HepG2 (cell line): ENCODE data around the gene LASP1. TPM values are rescaled to one million over a fixed set of nuclear protein-coding genes. Genes with fewer than 3 reads are reported as not detected.
A peak's percentile ranks its signal among the peaks of the same experiment; 100 is the strongest.

Experiments
- BRD4 ChIP-seq: sonication (generic); formaldehyde crosslinking; IDR thresholded peaks from 2 replicates; pipeline ENCODE4 v1.4.0; 2020; ENCODE audit warnings: missing genetic modification reagents
- CHCHD3 ChIP-seq: sonication (generic); formaldehyde crosslinking; IDR thresholded peaks from 2 replicates; pipeline ENCODE4 v1.8.0; 2022; ENCODE audit warnings: mild to moderate bottlenecking, missing genetic modification reagents, moderate library complexity
- FOXO1 ChIP-seq: sonication (generic); formaldehyde crosslinking; IDR thresholded peaks from 2 replicates; pipeline ENCODE4 v1.4.0; 2020; ENCODE audit warnings: missing genetic modification reagents
- MEIS2 ChIP-seq: sonication (generic); formaldehyde crosslinking; IDR thresholded peaks from 2 replicates; pipeline ENCODE4 v1.9.0; 2021; ENCODE audit warnings: mild to moderate bottlenecking, missing genetic modification reagents
- PHF21A ChIP-seq: sonication (generic); formaldehyde crosslinking; IDR thresholded peaks from 2 replicates; pipeline ENCODE4 v1.5.0; 2020; ENCODE audit warnings: mild to moderate bottlenecking, missing genetic modification reagents
- POLR2AphosphoS2 ChIP-seq: IDR thresholded peaks from 2 replicates; pipeline ENCODE4 v1.6.1; 2011; ENCODE audit warnings: low read depth, low read length, improper control_type of control experiment
- PREB ChIP-seq: sonication (generic); formaldehyde crosslinking; IDR thresholded peaks from 2 replicates; pipeline ENCODE4 v1.4.0; 2020; ENCODE audit warnings: missing genetic modification reagents
- SMAD9 ChIP-seq: sonication (generic); formaldehyde crosslinking; IDR thresholded peaks from 2 replicates; pipeline ENCODE4 v1.5.1; 2020; ENCODE audit warnings: mild to moderate bottlenecking, missing genetic modification reagents
- SMARCE1 ChIP-seq: fragments of 450-650 bp; IDR thresholded peaks from 2 replicates; pipeline ENCODE4 v1.6.1; 2017; ENCODE audit warnings: borderline replicate concordance
- SOX5 ChIP-seq: IDR thresholded peaks from 2 replicates; pipeline ENCODE4 v1.6.1; 2016; ENCODE audit warnings: borderline replicate concordance
- SP4 ChIP-seq: sonication (generic); formaldehyde crosslinking; IDR thresholded peaks from 2 replicates; pipeline ENCODE4 v1.8.1; 2023; ENCODE audit warnings: mild to moderate bottlenecking, missing genetic modification reagents
- SUZ12 ChIP-seq: fragments of 150-350 bp; IDR thresholded peaks from 2 replicates; pipeline ENCODE4 v1.6.1; 2014; ENCODE audit warnings: low read depth, low read length
- TAF1 ChIP-seq: sonication (generic); formaldehyde crosslinking; IDR thresholded peaks from 2 replicates; pipeline ENCODE4 v1.4.0; 2020; ENCODE audit warnings: missing genetic modification reagents
- ZBTB10 ChIP-seq: sonication (generic); formaldehyde crosslinking; IDR thresholded peaks from 2 replicates; pipeline ENCODE4 v1.4.0; 2020; ENCODE audit warnings: missing genetic modification reagents, borderline replicate concordance
- ZBTB14 ChIP-seq: sonication (generic); formaldehyde crosslinking; IDR thresholded peaks from 2 replicates; pipeline ENCODE4 v1.4.0; 2020; ENCODE audit warnings: missing genetic modification reagents
- ZEB1 ChIP-seq: IDR thresholded peaks from 2 replicates; pipeline ENCODE4 v1.6.1; 2012; ENCODE audit warnings: mild to moderate bottlenecking, low read depth, inconsistent platforms; ENCODE audit not compliant: insufficient replicate concordance
- ZNF33A ChIP-seq: sonication (generic); formaldehyde crosslinking; IDR thresholded peaks from 2 replicates; pipeline ENCODE4 v1.5.1; 2020; ENCODE audit warnings: missing genetic modification reagents, mild to moderate bottlenecking, moderate library complexity, borderline replicate concordance
- ZNF33B ChIP-seq: sonication (generic); formaldehyde crosslinking; IDR thresholded peaks from 2 replicates; pipeline ENCODE4 v1.5.1; 2020; ENCODE audit warnings: mild to moderate bottlenecking, missing genetic modification reagents
- ZNF609 ChIP-seq: sonication (generic); formaldehyde crosslinking; IDR thresholded peaks from 2 replicates; pipeline ENCODE4 v1.4.0; 2020; ENCODE audit warnings: mild to moderate bottlenecking, missing genetic modification reagents, borderline replicate concordance
- ZNF790 ChIP-seq: sonication (generic); formaldehyde crosslinking; IDR thresholded peaks from 2 replicates; pipeline ENCODE4 v1.8.0; 2022; ENCODE audit warnings: missing genetic modification reagents, mild to moderate bottlenecking, borderline replicate concordance
- ZNF841 ChIP-seq: sonication (generic); formaldehyde crosslinking; IDR thresholded peaks from 2 replicates; pipeline ENCODE4 v1.8.1; 2023; ENCODE audit warnings: missing genetic modification reagents, borderline replicate concordance
- polyA plus RNA-seq, 8 experiments: library from polyadenylated mRNA; depleted of rRNA in 3 of 8; stranded (reverse) in 7 of 8; unstranded in 1 of 8; fragments of >200 nt; fragmentation: Illumina TruSeq in 4 of 8; extraction: Trizol in 4 of 8; gene quantifications; 2 replicates each; pipeline versions ENCODE4 v1.2.1 to v1.2.3, GENCODE V29; 2011 to 2016; ENCODE audit warnings: low read depth in 4 of 8, missing spikeins in 1 of 8, mixed read lengths in 1 of 8; ENCODE audit not compliant: insufficient read depth in 1 of 8
- total RNA-seq, 5 experiments: library from RNA; depleted of rRNA; stranded (reverse); fragments of >200 nt; fragmentation: Illumina TruSeq; extraction: Trizol; gene quantifications; 2 replicates each; pipeline ENCODE4 v1.2.3, GENCODE V29; 2016; ENCODE audit warnings: low read depth in 1 of 5

The LASP1 gene
- total and polyA plus RNA-seq, 2 of the 13 experiments (the other 11 are each of a cell fraction or from before 2014, with no cell fraction given) = 70.1 to 97.0 TPM

GRCh38 chr17:38872671-38873385 lies 3.0 kb downstream of the LASP1 start (continued):
- TF ChIP-seq PREB (CRISPR knock-in tag) = no peak
- TF ChIP-seq ZNF33A (CRISPR knock-in tag) = no peak
- no peak for TF ChIP-seq ZNF790 (CRISPR knock-in tag)
- TF ChIP-seq SMAD9 (CRISPR knock-in tag) = no peak
- TF ChIP-seq ZNF33B (CRISPR knock-in tag) = peak; percentile 64; the same call in 1 of the 2 replicates
- peak; percentile 61 for TF ChIP-seq ZEB1
- no peak for TF ChIP-seq POLR2AphosphoS2
- no peak for TF ChIP-seq ZBTB10 (CRISPR knock-in tag)
- TF ChIP-seq PHF21A (CRISPR knock-in tag) = peak; percentile 83
- no peak for TF ChIP-seq BRD4
- TF ChIP-seq ZBTB14 (CRISPR knock-in tag) = 0 out of 2 replicates have a peak, but pooled peaks have one; percentile 45
- peak; percentile 73 for TF ChIP-seq FOXO1 (CRISPR knock-in tag)
- peak; percentile 45; the same call in 1 of the 2 replicates for TF ChIP-seq SP4 (CRISPR knock-in tag)
- TF ChIP-seq MEIS2 = no peak
- TF ChIP-seq ZNF609 = peak; percentile 30; the same call in 1 of the 2 replicates
- 0 out of 2 replicates have a peak, but pooled peaks have one; percentile 10 for TF ChIP-seq TAF1 (CRISPR knock-in tag)
- TF ChIP-seq CHCHD3 = no peak
- TF ChIP-seq SMARCE1 = no peak
- TF ChIP-seq SOX5 (CRISPR knock-in tag) = no peak
- peak; percentile 26; the same call in 1 of the 2 replicates for TF ChIP-seq SUZ12
- no peak for TF ChIP-seq ZNF841 (CRISPR knock-in tag)
